Measurements from ENCODE around the gene NVL. TPM values are rescaled to one million over a fixed set of nuclear protein-coding genes. Genes with fewer than 3 reads are reported as not detected.

Gene NVL
- total RNA-seq, 1 donor from 2014 or later, result 30.4 TPM

GRCh38 chr1:224256640-224257039, 73.3 kb downstream of the NVL start:
- no peak for ATAC-seq
- intact Hi-C loops (cut with DNase I), result no loop called here

GRCh38 chr1:224253721-224254120, 76.3 kb downstream of the NVL start:
- ATAC-seq (no peak), DNase-seq (ENCODE audit: low spot score) (no peak)
- intact Hi-C loops (cut with DNase I), result no loop called here

More at GRCh38 chr1:224256640-224257039, 73.3 kb downstream of the NVL start:
- DNase-seq (ENCODE audit: low spot score), result no peak

DNA sequence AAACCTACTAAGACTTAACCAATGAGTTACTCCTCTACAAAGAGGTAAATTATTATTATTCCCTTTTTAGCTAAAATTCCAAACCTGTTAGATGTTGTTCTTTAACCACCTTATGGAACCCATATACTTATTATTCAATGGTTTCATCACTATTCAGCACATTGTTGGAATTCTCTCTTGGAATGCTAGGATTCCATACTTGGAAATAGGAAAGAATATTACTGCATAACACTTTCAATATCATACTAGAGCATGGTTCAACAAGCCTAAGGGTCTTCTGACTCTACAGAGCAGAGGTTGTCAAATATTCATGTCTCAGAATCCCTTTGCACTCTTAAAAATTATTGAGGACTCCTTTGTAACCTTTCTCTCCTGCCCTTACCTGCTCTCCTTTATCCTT, 77.5 kb downstream of the NVL start:
- no peak for DNase-seq (ENCODE audit: low spot score)
- intact Hi-C loops (cut with DNase I), result no loop called here
- ATAC-seq, result no peak

DNA sequence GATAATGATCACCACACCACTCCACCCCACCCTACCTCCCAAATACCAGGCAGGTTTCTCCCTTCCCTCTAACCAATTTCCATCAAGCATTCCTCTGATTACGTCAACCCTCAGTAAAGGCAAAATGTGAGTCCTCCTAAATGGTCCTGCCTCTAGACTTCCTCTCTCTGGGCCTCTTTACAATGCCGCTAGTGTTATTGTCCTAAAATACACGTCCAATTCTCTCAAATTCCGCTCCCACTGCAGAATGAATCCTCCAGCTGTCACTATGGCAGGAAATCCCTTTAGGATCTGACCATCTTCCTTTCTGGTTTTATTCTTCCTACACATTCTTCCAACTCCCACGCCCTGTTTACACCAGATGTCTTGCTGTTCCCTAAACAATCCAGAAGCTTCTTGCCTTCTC, 78.2 kb downstream of the NVL start:
- ATAC-seq (no peak), DNase-seq (ENCODE audit: low spot score) (no peak)
- intact Hi-C loops (cut with DNase I), result no loop called here

DNA sequence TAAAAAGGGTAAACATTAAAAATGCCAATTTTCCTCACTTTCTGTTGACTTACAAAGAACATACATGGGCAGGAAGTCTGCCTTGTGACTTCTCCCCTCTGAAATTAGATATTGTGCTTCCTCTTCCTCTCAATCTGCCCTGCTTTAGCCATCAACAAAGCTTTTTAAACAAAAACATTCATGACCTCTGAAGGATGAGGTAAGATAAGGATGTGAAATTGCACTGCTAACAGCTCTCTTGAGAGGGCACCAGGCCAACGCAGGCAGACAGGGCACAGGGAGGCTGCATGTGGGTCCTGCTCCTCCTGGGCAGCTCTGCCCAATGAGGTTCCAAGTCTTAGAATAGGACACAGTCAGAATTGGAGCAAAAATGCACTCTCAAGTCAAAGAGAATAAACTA, 84.8 kb downstream of the NVL start:
- DNase-seq (ENCODE audit: low spot score) (peak; percentile 66), ATAC-seq (peak; percentile 91)
- intact Hi-C loops (cut with DNase I), result no loop called here

DNA sequence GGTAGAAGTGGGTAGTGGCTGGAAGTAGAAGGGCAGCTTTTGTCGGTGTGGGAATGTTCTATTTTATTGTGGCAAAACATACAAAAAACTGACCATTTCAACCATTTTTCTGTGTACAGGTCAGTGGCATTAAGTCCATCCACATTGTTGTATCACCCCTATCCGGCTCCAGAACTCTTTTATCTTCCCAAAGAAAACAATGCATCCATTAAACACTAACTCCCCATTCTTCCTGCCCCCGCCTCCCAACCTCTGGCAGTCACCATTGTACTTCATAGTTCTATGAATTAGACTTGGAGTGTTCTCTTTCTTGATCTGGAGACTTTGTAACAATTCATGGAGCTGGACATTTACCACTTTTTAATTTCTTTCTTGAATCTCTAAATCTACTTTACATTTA, 91.2 kb downstream of the NVL start:
- ATAC-seq, result no peak
- intact Hi-C loops (cut with DNase I), result no loop called here
- DNase-seq (ENCODE audit: low spot score), result no peak

DNA sequence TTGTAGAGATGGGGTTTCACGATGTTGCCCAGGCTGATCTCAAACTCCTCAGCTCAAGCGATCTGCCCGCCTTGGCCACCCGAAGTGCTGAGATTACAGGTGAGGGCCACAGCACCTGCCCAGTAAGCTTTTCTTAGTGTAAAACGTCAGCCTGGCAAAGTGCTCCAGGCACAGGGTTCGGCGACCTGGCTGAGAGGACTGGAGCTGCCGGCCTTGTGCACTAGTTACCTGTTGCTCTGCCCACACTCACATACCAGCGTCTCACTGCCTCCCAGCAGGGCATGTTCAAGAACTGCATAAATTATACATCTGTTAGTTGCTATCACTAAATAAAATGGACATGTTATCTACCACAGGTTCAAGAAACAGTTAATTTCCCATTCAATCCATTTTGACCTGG, 91.8 kb downstream of the NVL start:
- ATAC-seq, result no peak
- intact Hi-C loops (cut with DNase I), result no loop called here
- no peak for DNase-seq (ENCODE audit: low spot score)

- intact Hi-C loops (cut with DNase I), result no loop called here
- no peak for ATAC-seq
- DNase-seq (ENCODE audit: low spot score), result no peak
Measured at GRCh38 chr1:224237119-224237881, 92.7 kb downstream of the NVL start.

GRCh38 chr1:224235813-224236493, 94.0 kb downstream of the NVL start:
- DNase-seq (ENCODE audit: low spot score) (no peak), ATAC-seq (no peak)
- intact Hi-C loops (cut with DNase I), result no loop called here

DNA sequence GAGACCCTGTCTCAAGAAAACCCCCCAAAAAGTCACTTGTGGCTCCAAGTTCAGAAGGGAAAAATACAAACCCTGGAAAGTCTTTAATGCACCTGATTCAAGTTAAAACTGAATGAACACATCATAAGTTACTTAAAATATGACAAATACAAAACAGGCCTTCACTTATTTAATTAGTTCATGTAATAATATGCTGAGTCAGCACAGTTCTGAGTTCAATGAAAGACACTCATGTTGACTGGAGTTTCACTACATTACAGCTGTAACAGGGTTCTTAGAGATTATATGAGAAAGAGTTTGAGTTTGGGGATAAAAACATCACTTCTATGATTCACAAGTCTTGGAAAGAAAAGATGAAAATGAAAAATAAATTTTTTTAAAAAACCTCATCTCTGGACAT, 96.0 kb downstream of the NVL start:
- intact Hi-C loops (cut with DNase I), result loop anchor here (5.0 kb wide), 1 partner anchor 373 kb away; no protein-coding TSS in a partner anchor
- ATAC-seq (no peak), DNase-seq (ENCODE audit: low spot score) (no peak)

GRCh38 chr1:224226849-224227502, 103.0 kb downstream of the NVL start:
- intact Hi-C loops (cut with DNase I), result no loop called here
- no peak for DNase-seq (ENCODE audit: low spot score)
- no peak for ATAC-seq

GRCh38 chr1:224223819-224224714, 105.9 kb downstream of the NVL start:
- ATAC-seq (no peak), DNase-seq (ENCODE audit: low spot score) (no peak)
- intact Hi-C loops (cut with DNase I), result no loop called here

GRCh38 chr1:224219612-224220059, 110.3 kb downstream of the NVL start:
- intact Hi-C loops (cut with DNase I), result loop anchor here (5.0 kb wide), 1 partner anchor 92 kb away; no protein-coding TSS in a partner anchor
- ATAC-seq (no peak), DNase-seq (ENCODE audit: low spot score) (no peak)

DNA sequence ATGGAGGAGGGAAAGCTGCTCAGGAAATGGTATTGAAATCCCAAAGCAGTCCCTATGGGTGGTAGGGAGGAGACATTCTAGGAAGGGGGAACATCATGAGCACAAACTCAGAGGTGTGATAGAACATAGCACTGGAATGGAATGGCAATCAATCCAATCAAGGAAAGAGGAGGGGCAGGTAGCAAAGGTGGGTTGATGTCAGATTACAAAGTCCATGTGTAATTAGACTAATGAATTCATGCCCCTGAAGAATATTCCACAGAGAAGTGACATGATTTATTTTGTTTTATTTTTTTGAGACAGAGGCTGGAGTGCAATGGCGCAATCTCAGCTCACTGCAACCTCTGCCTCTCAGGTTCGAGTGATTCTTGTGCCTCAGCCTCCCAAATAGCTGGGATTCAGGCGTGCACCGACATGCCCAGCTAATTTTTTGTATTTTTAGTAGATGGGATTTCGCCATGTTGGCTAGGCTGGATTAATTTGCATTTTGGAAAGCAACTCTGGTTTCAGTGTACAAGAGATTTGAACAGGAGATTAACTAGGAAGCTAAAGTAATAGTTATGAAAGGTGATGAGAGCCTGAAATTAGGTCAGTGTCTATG, 110.9 kb downstream of the NVL start:
- ATAC-seq (no peak), DNase-seq (ENCODE audit: low spot score) (no peak)
- intact Hi-C loops (cut with DNase I), result loop anchor here (5.0 kb wide), 1 partner anchor 92 kb away; no protein-coding TSS in a partner anchor

- intact Hi-C loops (cut with DNase I), result loop anchor here (5.0 kb wide), 1 partner anchor 91 kb away; no protein-coding TSS in a partner anchor
- no peak for DNase-seq (ENCODE audit: low spot score)
- ATAC-seq, result no peak
Measured at GRCh38 chr1:224217655-224218623, 112.0 kb downstream of the NVL start.

GRCh38 chr1:224216382-224216781, 113.6 kb downstream of the NVL start:
- intact Hi-C loops (cut with DNase I), result loop anchor here (5.0 kb wide), 1 partner anchor 89 kb away; no protein-coding TSS in a partner anchor
- ATAC-seq (no peak), DNase-seq (ENCODE audit: low spot score) (no peak)

DNA sequence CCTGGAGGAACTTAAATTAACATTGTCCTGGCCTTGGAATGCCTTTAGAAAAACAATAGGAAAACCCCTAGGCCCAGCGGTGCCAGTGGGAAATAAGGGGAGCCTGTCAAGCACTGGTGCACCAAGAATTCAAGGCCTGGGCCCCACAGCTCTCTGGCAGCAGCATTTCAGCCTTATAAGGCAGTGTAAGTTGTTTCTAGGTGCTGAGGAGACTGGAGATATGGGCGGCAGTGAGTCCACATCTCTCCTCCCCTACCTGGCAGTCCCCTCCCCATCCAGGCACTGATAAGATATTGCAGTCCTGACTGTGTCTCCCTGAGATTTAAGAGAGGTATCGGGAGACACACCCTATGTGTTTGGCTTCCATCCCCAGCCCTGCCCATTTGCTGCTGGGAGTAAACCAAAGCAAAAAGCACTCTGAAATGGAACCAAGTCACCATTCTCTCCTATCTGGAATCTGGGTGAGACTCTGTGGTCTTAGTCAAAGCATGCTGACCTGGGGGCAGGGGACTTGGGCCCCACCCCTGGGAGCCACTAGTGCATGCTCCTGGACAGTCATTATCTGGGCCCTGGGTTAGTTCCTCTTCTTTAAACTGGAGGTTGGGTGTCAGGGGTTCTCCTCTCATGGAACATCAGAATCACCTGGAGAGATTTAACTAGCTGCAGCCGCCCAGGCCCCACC, 116.4 kb downstream of the NVL start:
- DNase-seq (ENCODE audit: low spot score) (no peak), ATAC-seq (no peak)
- intact Hi-C loops (cut with DNase I), result no loop called here

Data from sciatic nerve (tissue), 2 donors.